CD8-positive, alpha-beta memory T cell (primary cell): ENCODE data around the gene ST3GAL4. TPM values are rescaled to one million over a fixed set of nuclear protein-coding genes. Genes with fewer than 3 reads are reported as not detected.

Experiments
- CTCF ChIA-PET: fragments of 350-600 bp; sonication (Branson Sonifier 250); formaldehyde crosslinking; loops from one replicate; lab custom pipeline; 2021; ENCODE audit warnings: antibody characterized with exemption; lab: Charles Lee
- POLR2A ChIA-PET: fragments of 350-600 bp; sonication (Branson Sonifier 250); formaldehyde crosslinking; loops from one replicate; lab custom pipeline; 2021; ENCODE audit warnings: antibody characterized with exemption; lab: Charles Lee
- DNase-seq, 5 donors: peaks; one replicate each; pipeline versions ENCODE4 v3.0.0 to v3.0.0-alpha.2; 2020 to 2022; ENCODE audit warnings: mixed read lengths in 1 of 5
- H3K27ac ChIP-seq: one replicate; pipeline ENCODE4 v1.7.0; 2013; ENCODE audit warnings: low read depth, mild to moderate bottlenecking, low read length, moderate library complexity
- H3K27me3 ChIP-seq: 2 replicates; pipeline ENCODE4 v1.7.0; 2013; ENCODE audit warnings: low read length, mild to moderate bottlenecking; ENCODE audit not compliant: insufficient read depth, poor library complexity, severe bottlenecking
- H3K36me3 ChIP-seq: 2 replicates; pipeline ENCODE4 v1.7.0; 2013; ENCODE audit warnings: mild to moderate bottlenecking, low read length, moderate library complexity; ENCODE audit not compliant: insufficient read depth
- H3K4me1 ChIP-seq: 2 replicates; pipeline ENCODE4 v1.7.0; 2013; ENCODE audit warnings: mild to moderate bottlenecking, low read length, moderate library complexity; ENCODE audit not compliant: insufficient read depth
- H3K4me3 ChIP-seq: 2 replicates; pipeline ENCODE4 v1.7.0; 2013; ENCODE audit warnings: mild to moderate bottlenecking, low read length
- H3K9me3 ChIP-seq: 2 replicates; pipeline ENCODE4 v1.7.0; 2013; ENCODE audit warnings: mild to moderate bottlenecking, low read length
- H3K27ac Mint-ChIP-seq, 8 donors: one replicate each; pipeline ENCODE4 v1.8.0; 2020 to 2021; ENCODE audit warnings: mixed read lengths in 8 of 8, mild to moderate bottlenecking in 6 of 8, inconsistent platforms in 3 of 8, moderate library complexity in 3 of 8
- H3K27me3 Mint-ChIP-seq, 2 donors: one replicate each; pipeline ENCODE4 v1.8.0; 2020 to 2021; ENCODE audit warnings: mixed read lengths in 2 of 2, mild to moderate bottlenecking in 1 of 2, moderate library complexity in 1 of 2
- H3K36me3 Mint-ChIP-seq, 3 donors: one replicate each; pipeline ENCODE4 v1.8.0; 2020 to 2021; ENCODE audit warnings: mixed read lengths in 3 of 3, inconsistent platforms in 1 of 3, mild to moderate bottlenecking in 1 of 3
- H3K4me1 Mint-ChIP-seq, 3 donors: one replicate each; pipeline ENCODE4 v1.8.0; 2020 to 2021; ENCODE audit warnings: mixed read lengths in 3 of 3, inconsistent platforms in 1 of 3, mild to moderate bottlenecking in 1 of 3
- H3K4me3 Mint-ChIP-seq, 7 donors: one replicate each; pipeline ENCODE4 v1.8.0; 2020 to 2021; ENCODE audit warnings: mixed read lengths in 7 of 7, mild to moderate bottlenecking in 6 of 7, moderate library complexity in 4 of 7, inconsistent platforms in 2 of 7
- H3K9me3 Mint-ChIP-seq, 5 donors: one replicate each; pipeline ENCODE4 v1.8.0; 2020 to 2022; ENCODE audit warnings: mixed read lengths in 5 of 5, mild to moderate bottlenecking in 3 of 5, moderate library complexity in 2 of 5, inconsistent platforms in 1 of 5
- polyA plus RNA-seq: library from polyadenylated mRNA; unstranded; fragments of 300-500 nt; fragmentation: Illumina TruSeq; gene quantifications from one replicate; pipeline ENCODE4 v1.2.3, GENCODE V29; 2021
- total RNA-seq, 2 experiments: library from RNA; stranded (reverse); gene quantifications; one replicate each; pipeline ENCODE4 v1.2.3, GENCODE V29; 2021

Gene ST3GAL4
- total and polyA plus RNA-seq, 3 experiments from 2014 or later = 8.3 to 12.5 (median 11.0) TPM

- Histone ChIP-seq H3K27ac (no peak overlapping the region), H3K36me3 (no peaks in the 10 kb centered on the region), H3K4me3 (peak overlapping the region; percentile 16), H3K4me1 (peaks cover 26% of the 10 kb centered on the region), H3K9me3 (no peaks in the 10 kb centered on the region), H3K27me3 (no peaks in the 10 kb centered on the region)
- H3K27ac Mint-ChIP-seq = peak overlapping the region; percentile 74 to 98 (median 93)
- peaks cover 12 to 25% (median 23%) of the 10 kb centered on the region in 3 donors for H3K36me3 Mint-ChIP-seq
- no peaks in the 10 kb centered on the region for H3K27me3 Mint-ChIP-seq
- CTCF ChIA-PET = interaction anchor here (1.2 to 5.9 kb wide), 5 partner anchors 9 to 161 kb away, joined by 3 to 36 read pairs (median 6); no protein-coding TSS in a partner anchor
- no peak for DNase-seq
- POLR2A ChIA-PET = interaction anchor here (0.9 to 2.0 kb wide), 2 partner anchors 15 to 51 kb away, joined by 3 to 8 read pairs; partner anchors contain the start of genes DCPS, FOXRED1 and SRPRA
- peaks cover 41 to 53% (median 43%) of the 10 kb centered on the region in 3 donors for H3K4me1 Mint-ChIP-seq
- peaks cover 0 to 6% (median 0%) of the 10 kb centered on the region in 5 donors for H3K9me3 Mint-ChIP-seq
- H3K4me3 Mint-ChIP-seq = peak overlapping the region; percentile 21 to 87 (median 63)
Observed at GRCh38 chr11:126319374-126319740, 36.1 kb upstream of the ST3GAL4 start.

GRCh38 chr11:126322996-126323395, 32.5 kb upstream of the ST3GAL4 start:
- Mint-ChIP-seq H3K9me3 (no peaks in the 10 kb centered on the region), H3K36me3 (peaks cover 6 to 26% (median 7%) of the 10 kb centered on the region in 3 donors), H3K27me3 (no peaks in the 10 kb centered on the region), H3K4me1 (peaks cover 36 to 52% (median 44%) of the 10 kb centered on the region in 3 donors), H3K4me3 (no peak overlapping the region), H3K27ac (peak overlapping the region in 1 of 8 donors; percentile 21)
- no peaks in the 10 kb centered on the region for H3K36me3 ChIP-seq
- H3K27ac ChIP-seq = no peak overlapping the region
- DNase-seq = no peak
- H3K9me3 ChIP-seq = no peaks in the 10 kb centered on the region
- no peaks in the 10 kb centered on the region for H3K27me3 ChIP-seq
- H3K4me3 ChIP-seq = no peak overlapping the region
- ChIA-PET CTCF (interaction anchor here (1.9 kb wide), 1 partner anchor 12 kb away, joined by 4 read pairs; no protein-coding TSS in a partner anchor), POLR2A (no interaction called here)
- peaks cover 17% of the 10 kb centered on the region for H3K4me1 ChIP-seq

GRCh38 chr11:126327281-126328000, 28.0 kb upstream of the ST3GAL4 start:
- Histone ChIP-seq H3K36me3 (peaks cover 14% of the 10 kb centered on the region), H3K27ac (no peak overlapping the region), H3K27me3 (no peaks in the 10 kb centered on the region), H3K9me3 (no peaks in the 10 kb centered on the region), H3K4me3 (no peak overlapping the region), H3K4me1 (peaks cover 24% of the 10 kb centered on the region)
- peaks cover 31 to 51% (median 43%) of the 10 kb centered on the region in 3 donors for H3K4me1 Mint-ChIP-seq
- H3K27me3 Mint-ChIP-seq = no peaks in the 10 kb centered on the region
- no peaks in the 10 kb centered on the region for H3K9me3 Mint-ChIP-seq
- H3K36me3 Mint-ChIP-seq = peaks cover 0 to 48% (median 6%) of the 10 kb centered on the region in 3 donors
- ChIA-PET CTCF (no interaction called here), POLR2A (no interaction called here)
- H3K4me3 Mint-ChIP-seq = no peak overlapping the region
- peak overlapping the region in 7 of 8 donors; percentile 13 to 91 (median 85) for H3K27ac Mint-ChIP-seq
- no peak for DNase-seq

GRCh38 chr11:126328001-126328390, 27.5 kb upstream of the ST3GAL4 start:
- no peaks in the 10 kb centered on the region for H3K27me3 ChIP-seq
- no peak overlapping the region for H3K27ac ChIP-seq
- ChIA-PET CTCF (interaction anchor here (1.7 kb wide), 1 partner anchor 12 kb away, joined by 5 read pairs; no protein-coding TSS in a partner anchor), POLR2A (no interaction called here)
- Mint-ChIP-seq H3K27ac (peak overlapping the region in 7 of 8 donors; percentile 13 to 91 (median 82)), H3K9me3 (no peaks in the 10 kb centered on the region), H3K27me3 (no peaks in the 10 kb centered on the region), H3K36me3 (peaks cover 0 to 53% (median 9%) of the 10 kb centered on the region in 3 donors), H3K4me1 (peaks cover 35 to 54% (median 48%) of the 10 kb centered on the region in 3 donors), H3K4me3 (no peak overlapping the region)
- H3K4me1 ChIP-seq = peaks cover 24% of the 10 kb centered on the region
- H3K36me3 ChIP-seq = peaks cover 14% of the 10 kb centered on the region
- H3K4me3 ChIP-seq = no peak overlapping the region
- no peaks in the 10 kb centered on the region for H3K9me3 ChIP-seq
- DNase-seq = no peak

- H3K27me3 Mint-ChIP-seq = no peaks in the 10 kb centered on the region
- Histone ChIP-seq H3K27ac (no peak overlapping the region), H3K4me3 (no peak overlapping the region), H3K36me3 (peaks cover 14% of the 10 kb centered on the region), H3K27me3 (no peaks in the 10 kb centered on the region), H3K9me3 (no peaks in the 10 kb centered on the region), H3K4me1 (peaks cover 24% of the 10 kb centered on the region)
- CTCF ChIA-PET = interaction anchor here (1.7 kb wide), 1 partner anchor 12 kb away, joined by 5 read pairs; no protein-coding TSS in a partner anchor
- POLR2A ChIA-PET = no interaction called here
- peaks cover 39 to 54% (median 53%) of the 10 kb centered on the region in 3 donors for H3K4me1 Mint-ChIP-seq
- H3K36me3 Mint-ChIP-seq = peaks cover 4 to 58% (median 13%) of the 10 kb centered on the region in 3 donors
- H3K9me3 Mint-ChIP-seq = no peaks in the 10 kb centered on the region
- no peak for DNase-seq
- no peak overlapping the region for H3K4me3 Mint-ChIP-seq
- H3K27ac Mint-ChIP-seq = peak overlapping the region in 5 of 8 donors; percentile 12 to 97 (median 47)
Observed at GRCh38 chr11:126328444-126328843, 27.0 kb upstream of the ST3GAL4 start.

GRCh38 chr11:126328938-126329643, 26.4 kb upstream of the ST3GAL4 start:
- no peak for DNase-seq
- CTCF ChIA-PET = interaction anchor here (1.7 kb wide), 1 partner anchor 13 kb away, joined by 5 read pairs; no protein-coding TSS in a partner anchor
- Histone ChIP-seq H3K27me3 (no peaks in the 10 kb centered on the region), H3K4me1 (peaks cover 24% of the 10 kb centered on the region), H3K9me3 (no peaks in the 10 kb centered on the region), H3K36me3 (peaks cover 14% of the 10 kb centered on the region), H3K27ac (no peak overlapping the region), H3K4me3 (no peak overlapping the region)
- Mint-ChIP-seq H3K9me3 (no peaks in the 10 kb centered on the region), H3K27ac (peak overlapping the region; percentile 63 to 97 (median 92)), H3K4me1 (peaks cover 44 to 59% (median 54%) of the 10 kb centered on the region in 3 donors), H3K27me3 (peaks cover 0 to 1% of the 10 kb centered on the region in 2 donors), H3K36me3 (peaks cover 6 to 64% (median 20%) of the 10 kb centered on the region in 3 donors), H3K4me3 (peak overlapping the region in 4 of 7 donors; percentile 31 to 79 (median 70))
- POLR2A ChIA-PET = no interaction called here

GRCh38 chr11:126329644-126330211, 25.8 kb upstream of the ST3GAL4 start:
- peak overlapping the region in 5 of 7 donors; percentile 4 to 79 (median 68) for H3K4me3 Mint-ChIP-seq
- H3K27me3 ChIP-seq = no peaks in the 10 kb centered on the region
- H3K27ac Mint-ChIP-seq = peak overlapping the region; percentile 63 to 97 (median 92)
- ChIA-PET CTCF (interaction anchor here (1.7 kb wide), 1 partner anchor 13 kb away, joined by 5 read pairs; no protein-coding TSS in a partner anchor), POLR2A (no interaction called here)
- H3K36me3 Mint-ChIP-seq = peaks cover 6 to 64% (median 20%) of the 10 kb centered on the region in 3 donors
- peak in 4 of 5 donors; percentile 10 to 66 (median 51) for DNase-seq
- no peak overlapping the region for H3K27ac ChIP-seq
- H3K9me3 ChIP-seq = no peaks in the 10 kb centered on the region
- peaks cover 0 to 1% of the 10 kb centered on the region in 2 donors for H3K27me3 Mint-ChIP-seq
- peaks cover 42 to 59% (median 54%) of the 10 kb centered on the region in 3 donors for H3K4me1 Mint-ChIP-seq
- peaks cover 24% of the 10 kb centered on the region for H3K4me1 ChIP-seq
- no peaks in the 10 kb centered on the region for H3K9me3 Mint-ChIP-seq
- peaks cover 16% of the 10 kb centered on the region for H3K36me3 ChIP-seq
- H3K4me3 ChIP-seq = no peak overlapping the region
